ENCODE data around the gene SMURF1.
"Not testable (repeated sequence)": the region's sequence is repeated elsewhere in the genome, so short reads cannot be mapped to it uniquely, and the experiment has no call there.

Gene SMURF1

GRCh38 chr7:99143853-99144672 lies at the start of gene SMURF1:
Gene SMURF1 (minus strand): TSS chr7:99144108. CDS start chr7:99143780, 328 bp downstream.
- no peak for FAIRE-seq

GRCh38 chr7:99191869-99192596 lies 48.1 kb upstream of the SMURF1 start:
- no peak for FAIRE-seq

GRCh38 chr7:99190359-99191009 lies 46.6 kb upstream of the SMURF1 start:
- no peak for FAIRE-seq

GRCh38 chr7:99189222-99189621 lies 45.3 kb upstream of the SMURF1 start:
- FAIRE-seq: no peak

GRCh38 chr7:99188221-99188620 lies 44.3 kb upstream of the SMURF1 start:
- FAIRE-seq: no peak

GRCh38 chr7:99184532-99185218 lies 40.8 kb upstream of the SMURF1 start:
- FAIRE-seq: no peak

- FAIRE-seq: no peak
Measured at GRCh38 chr7:99180067-99180650, 36.3 kb upstream of the SMURF1 start.

- FAIRE-seq: no peak
Measured at GRCh38 chr7:99177165-99177564, 33.3 kb upstream of the SMURF1 start.

GRCh38 chr7:99173787-99174186 lies 29.9 kb upstream of the SMURF1 start:
- FAIRE-seq: no peak

GRCh38 chr7:99171731-99172130 lies 27.8 kb upstream of the SMURF1 start:
- no peak for FAIRE-seq

- no peak for FAIRE-seq
Measured at GRCh38 chr7:99170730-99171074, 26.8 kb upstream of the SMURF1 start.

- no peak for FAIRE-seq
Measured at GRCh38 chr7:99170065-99170729, 26.3 kb upstream of the SMURF1 start.

- no peak for FAIRE-seq
Measured at GRCh38 chr7:99167072-99167471, 23.2 kb upstream of the SMURF1 start.

GRCh38 chr7:99165816-99166215 lies 21.9 kb upstream of the SMURF1 start:
- FAIRE-seq: no peak

- FAIRE-seq: not testable (repeated sequence)
Measured at GRCh38 chr7:99163669-99164068, 19.8 kb upstream of the SMURF1 start.

- no peak for FAIRE-seq
Measured at GRCh38 chr7:99156649-99157048, 12.7 kb upstream of the SMURF1 start.

- no peak for FAIRE-seq
Measured at GRCh38 chr7:99155211-99155610, 11.3 kb upstream of the SMURF1 start.

GRCh38 chr7:99146979-99147378 lies 3.1 kb upstream of the SMURF1 start:
- no peak for FAIRE-seq

GRCh38 chr7:99143521-99143852 lies 421 bp downstream of the SMURF1 start:
- FAIRE-seq: no peak

- no peak for FAIRE-seq
Measured at GRCh38 chr7:99142727-99143520, 984 bp downstream of the SMURF1 start.

All from islet of Langerhans (tissue), 1 donor.